Endothelial cell of umbilical vein (primary cell): ENCODE results near the gene EDEM3. TPM values are rescaled to one million over a fixed set of nuclear protein-coding genes. Genes with fewer than 3 reads are reported as not detected.

ENCODE experiments used
- BruUV-seq: library from RNA; stranded (reverse); fragments of 400-500 nt; replicated peaks from 2 replicates; lab custom pipeline; 2021; lab: Mats Ljungman, UMichigan
- CTCF ChIA-PET: fragments of 300-600, 350-600 bp; sonication (Branson Sonifier 250); formaldehyde crosslinking; loops from one replicate; lab custom pipeline; 2021; ENCODE audit warnings: antibody characterized with exemption, inconsistent platforms; lab: Charles Lee
- POLR2A ChIA-PET: fragments of 300-600, 350-600 bp; sonication (Branson Sonifier 250); formaldehyde crosslinking; loops from one replicate; lab custom pipeline; 2021; ENCODE audit warnings: antibody characterized with exemption, inconsistent platforms; lab: Charles Lee
- DNase-seq: peaks from one replicate; pipeline ENCODE4 v3.0.0-alpha.2; 2011; ENCODE audit warnings: low read depth, low spot score
- FAIRE-seq: peaks from 2 replicates; lab custom pipeline; 2011; peaks lifted over from hg19 to GRCh38; lab: Jason Lieb, UNC
- H2AFZ ChIP-seq: 2 replicates; pipeline ENCODE4 v1.6.0; 2012; ENCODE audit warnings: low read depth, low read length, control low read depth, inconsistent platforms
- H3K27ac ChIP-seq: 2 replicates; pipeline ENCODE4 v1.5.1; 2011; ENCODE audit warnings: low read depth, mild to moderate bottlenecking, control low read depth, low read length, moderate library complexity; ENCODE audit not compliant: insufficient read depth
- H3K27me3 ChIP-seq, 2 experiments: 2 replicates each; pipeline versions ENCODE4 v1.6.0 to v1.6.1; 2011; ENCODE audit warnings: low read length in 2 of 2, mixed read lengths in 1 of 2; ENCODE audit not compliant: control insufficient read depth in 2 of 2, insufficient read depth in 2 of 2
- H3K36me3 ChIP-seq, 2 experiments: 2 replicates in 1 of 2; 3 replicates in 1 of 2; pipeline ENCODE4 v1.5.1; 2011; ENCODE audit warnings: low read length in 2 of 2, mild to moderate bottlenecking in 1 of 2, moderate library complexity in 1 of 2; ENCODE audit not compliant: control insufficient read depth in 2 of 2, insufficient read depth in 2 of 2; ENCODE audit errors: extremely low read depth in 1 of 2
- H3K4me1 ChIP-seq: 3 replicates; pipeline ENCODE4 v1.5.1; 2011; ENCODE audit warnings: mild to moderate bottlenecking, low read length; ENCODE audit not compliant: control insufficient read depth, insufficient read depth; ENCODE audit errors: extremely low read depth
- H3K4me2 ChIP-seq: 2 replicates; pipeline ENCODE4 v1.6.1; 2011; ENCODE audit warnings: low read length, control low read depth, mixed read lengths; ENCODE audit not compliant: insufficient read depth
- H3K4me3 ChIP-seq, 3 experiments: fragments of 200-600 bp in 1 of 3; sonication (generic), shearing (Covaris generic) in 1 of 3; replicated peaks in 1 of 3; 2 replicates each; pipeline ENCODE4 v1.5.1; 2011 to 2016; ENCODE audit warnings: control low read depth in 3 of 3, low read length in 3 of 3, mild to moderate bottlenecking in 2 of 3, inconsistent platforms in 1 of 3, low read depth in 1 of 3, moderate library complexity in 1 of 3; ENCODE audit not compliant: insufficient read depth in 1 of 3
- H3K79me2 ChIP-seq: 2 replicates; pipeline ENCODE4 v1.6.0; 2012; ENCODE audit warnings: low read length, inconsistent platforms; ENCODE audit not compliant: control insufficient read depth, insufficient read depth
- H3K9ac ChIP-seq: replicated peaks from 2 replicates; pipeline ENCODE3; 2011; ENCODE audit warnings: low read length, control low read depth; ENCODE audit not compliant: insufficient read depth; ENCODE audit errors: extremely low read depth
- H3K9me1 ChIP-seq: replicated peaks from 3 replicates; pipeline ENCODE4 v1.6.0; 2011; ENCODE audit warnings: mild to moderate bottlenecking, low read length; ENCODE audit not compliant: control insufficient read depth, insufficient read depth; ENCODE audit errors: extremely low read depth
- H3K9me3 ChIP-seq: replicated peaks from 2 replicates; pipeline ENCODE4 v1.5.1; 2012; ENCODE audit warnings: low read length, inconsistent platforms; ENCODE audit not compliant: control insufficient read depth, insufficient read depth
- H4K20me1 ChIP-seq: replicated peaks from 2 replicates; pipeline ENCODE3; 2011; ENCODE audit warnings: mild to moderate bottlenecking, low read length; ENCODE audit not compliant: control insufficient read depth, insufficient read depth; ENCODE audit errors: extremely low read depth
- EZH2 ChIP-seq: IDR thresholded peaks from 2 replicates; pipeline ENCODE4 v1.6.1; 2012; ENCODE audit warnings: borderline replicate concordance, low read depth, mild to moderate bottlenecking, moderate library complexity, low read length, inconsistent platforms; ENCODE audit not compliant: severe bottlenecking
- FOS ChIP-seq: IDR thresholded peaks from 2 replicates; pipeline ENCODE4 v1.6.1; 2011; ENCODE audit warnings: mild to moderate bottlenecking, low read length, moderate library complexity, borderline replicate concordance; ENCODE audit not compliant: insufficient read depth
- GATA2 ChIP-seq: IDR thresholded peaks from 2 replicates; pipeline ENCODE4 v1.7.0; 2011; ENCODE audit warnings: low read depth, mild to moderate bottlenecking, moderate library complexity, mixed read lengths, low read length; ENCODE audit not compliant: insufficient read length, insufficient read depth
- JUN ChIP-seq: IDR thresholded peaks from 2 replicates; pipeline ENCODE4 v1.6.1; 2011; ENCODE audit warnings: borderline replicate concordance, low read depth; ENCODE audit not compliant: insufficient read length, insufficient read depth
- MAX ChIP-seq: IDR thresholded peaks from 2 replicates; pipeline ENCODE4 v1.6.1; 2011; ENCODE audit not compliant: insufficient read depth, insufficient read length
- MYC ChIP-seq: IDR thresholded peaks from one replicate; pipeline ENCODE4 v1.6.1; 2011; ENCODE audit warnings: mild to moderate bottlenecking, low read depth, low read length
- POLR2A ChIP-seq: IDR thresholded peaks from 2 replicates; pipeline ENCODE4 v1.6.1; 2012; ENCODE audit warnings: low read depth, mild to moderate bottlenecking, control low read depth, low read length
- POLR2AphosphoS5 ChIP-seq: IDR thresholded peaks from 2 replicates; pipeline ENCODE4 v1.6.1; 2012; ENCODE audit warnings: low read depth, mild to moderate bottlenecking, control low read depth, low read length, moderate library complexity; ENCODE audit not compliant: insufficient read depth
- dilution Hi-C: fragments of 300-500 bp; cut with MboI; formaldehyde crosslinking; loops from one replicate; pipeline ENCODE4 v1.15.0; 2019; ENCODE audit warnings: low sequenced_read_pairs; ENCODE audit not compliant: extremely low pct_ligation_motif_present
- intact Hi-C: fragments of 100-400 bp; cut with micrococcal nuclease; formaldehyde crosslinking; loops from one replicate; pipeline ENCODE4 v1.10.0; 2022
- polyA plus RNA-seq, 4 experiments: library from polyadenylated mRNA; depleted of rRNA in 3 of 4; stranded (reverse) in 3 of 4; unstranded in 1 of 4; fragments of >200 nt; gene quantifications; 2 replicates each; pipeline versions ENCODE4 v1.2.1 to v1.2.3, GENCODE V29; 2011 to 2012; ENCODE audit warnings: missing spikeins in 1 of 4
- total RNA-seq: library from RNA; stranded (reverse); gene quantifications from 2 replicates; pipeline ENCODE4 v1.2.3, GENCODE V29; 2021
- TF ChIP-seq, protein P1 (sequence below), 2 donors: IDR thresholded peaks; 1 replicate in 1 of 2; 2 replicates in 1 of 2; pipeline ENCODE4 v1.5.1; 2011; ENCODE audit warnings: low read length in 2 of 2, mild to moderate bottlenecking in 2 of 2, moderate library complexity in 2 of 2, control low read depth in 1 of 2, inconsistent platforms in 1 of 2, low read depth in 1 of 2; ENCODE audit not compliant: insufficient read depth in 1 of 2; ENCODE audit errors: extremely low read depth in 1 of 2

Gene EDEM3
- total and polyA plus RNA-seq, 2 donors (not counting 3 experiments of a cell fraction or from before 2014, with no cell fraction given): 6.6 to 26.3 TPM

DNA sequence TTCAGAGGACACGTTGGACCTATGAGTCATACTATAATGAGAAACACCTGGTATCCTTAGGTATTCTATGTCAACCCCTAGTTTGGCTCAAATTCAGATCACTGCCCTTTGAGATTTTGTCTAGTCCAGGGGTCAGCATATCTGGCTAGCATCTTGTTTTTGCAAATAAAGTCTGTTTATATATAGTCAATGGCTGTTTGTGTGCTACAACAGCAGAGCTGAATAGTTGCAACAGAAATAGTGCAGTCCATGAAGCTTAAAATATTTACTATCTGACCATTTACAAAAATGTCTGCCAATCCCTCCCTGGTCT is 48.5 kb upstream of the EDEM3 start:
- no TSS peak for BruUV-seq
- no peak overlapping the region for H3K9ac ChIP-seq
- no peaks in the 10 kb centered on the region for H3K36me3 ChIP-seq
- H2AFZ ChIP-seq: no peak overlapping the region
- peaks cover 4% of the 10 kb centered on the region for H3K4me1 ChIP-seq
- no peak overlapping the region for H3K4me3 ChIP-seq
- POLR2A ChIA-PET: no interaction called here
- dilution Hi-C loops (no loop called here), intact Hi-C loops (no loop called here)
- H3K4me2 ChIP-seq: no peak overlapping the region
- TF ChIP-seq MAX (no peak), EZH2 (no peak), JUN (no peak), GATA2 (no peak), MYC (no peak), POLR2A (no peak), POLR2AphosphoS5 (no peak), FOS (no peak)
- TF ChIP-seq, protein P1, sequence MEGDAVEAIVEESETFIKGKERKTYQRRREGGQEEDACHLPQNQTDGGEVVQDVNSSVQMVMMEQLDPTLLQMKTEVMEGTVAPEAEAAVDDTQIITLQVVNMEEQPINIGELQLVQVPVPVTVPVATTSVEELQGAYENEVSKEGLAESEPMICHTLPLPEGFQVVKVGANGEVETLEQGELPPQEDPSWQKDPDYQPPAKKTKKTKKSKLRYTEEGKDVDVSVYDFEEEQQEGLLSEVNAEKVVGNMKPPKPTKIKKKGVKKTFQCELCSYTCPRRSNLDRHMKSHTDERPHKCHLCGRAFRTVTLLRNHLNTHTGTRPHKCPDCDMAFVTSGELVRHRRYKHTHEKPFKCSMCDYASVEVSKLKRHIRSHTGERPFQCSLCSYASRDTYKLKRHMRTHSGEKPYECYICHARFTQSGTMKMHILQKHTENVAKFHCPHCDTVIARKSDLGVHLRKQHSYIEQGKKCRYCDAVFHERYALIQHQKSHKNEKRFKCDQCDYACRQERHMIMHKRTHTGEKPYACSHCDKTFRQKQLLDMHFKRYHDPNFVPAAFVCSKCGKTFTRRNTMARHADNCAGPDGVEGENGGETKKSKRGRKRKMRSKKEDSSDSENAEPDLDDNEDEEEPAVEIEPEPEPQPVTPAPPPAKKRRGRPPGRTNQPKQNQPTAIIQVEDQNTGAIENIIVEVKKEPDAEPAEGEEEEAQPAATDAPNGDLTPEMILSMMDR (IDR thresholded peaks at IDR 0.05; ENCODE audit: extremely low read depth in 1 of 2, insufficient read depth in 1 of 2, low read depth in 1 of 2, low read length in 2 of 2): no peak
- H3K27ac ChIP-seq: no peak overlapping the region
- H3K9me3 ChIP-seq: no peaks in the 10 kb centered on the region
- no peak for DNase-seq
- H3K9me1 ChIP-seq: no peaks in the 10 kb centered on the region
- H3K27me3 ChIP-seq: no peaks in the 10 kb centered on the region
- H4K20me1 ChIP-seq: no peaks in the 10 kb centered on the region
- no peak for FAIRE-seq
- H3K79me2 ChIP-seq: no peaks in the 10 kb centered on the region
- CTCF ChIA-PET: interaction anchor here (1.1 to 3.6 kb wide), 4 partner anchors 12 to 367 kb away, joined by 3 to 24 read pairs (median 6); no protein-coding TSS in a partner anchor
